ENCODE results near the gene SMIM35. TPM values are rescaled to one million over a fixed set of nuclear protein-coding genes. Genes with fewer than 3 reads are reported as not detected.

SMIM35 gene
- total and polyA plus RNA-seq, 2 of the 4 experiments (the other 2 are of a cell fraction) = not detected

GRCh38 chr11:118111019-118111743 is 24.4 kb upstream of the SMIM35 start:
- Histone ChIP-seq H2AK5ac (ENCODE audit: low read depth, low read length) (no peak overlapping the region), H4K8ac (ENCODE audit: low read depth in 2 of 2, low read length in 2 of 2) (no peak overlapping the region), H4K91ac (ENCODE audit: insufficient read depth, low read depth, low read length) (no peak overlapping the region), H3K18ac (ENCODE audit: low read depth, low read length) (no peak overlapping the region), H3K4me1 (ENCODE audit: control insufficient read depth, insufficient read depth, low read length) (no peaks in the 10 kb centered on the region), H3K4ac (ENCODE audit: low read depth, low read length) (no peak overlapping the region), H3K14ac (replicated peaks; ENCODE audit: low read depth, low read length) (no peak overlapping the region), H2BK120ac (ENCODE audit: low read depth, low read length) (no peak overlapping the region), H4K5ac (ENCODE audit: low read depth, low read length) (no peak overlapping the region), H3K27ac (ENCODE audit: insufficient read depth, low read length) (no peak overlapping the region), H2AFZ (replicated peaks; ENCODE audit: low read length, poor library complexity) (no peak overlapping the region), H3K79me1 (ENCODE audit: low read depth in 1 of 2, low read length in 2 of 2) (no peaks in the 10 kb centered on the region), H3K4me3 (ENCODE audit: insufficient read depth, low read depth, low read length) (no peak overlapping the region), H2AK9ac (replicated peaks; ENCODE audit: low read depth, low read length, poor library complexity) (no peak overlapping the region), H3K36me3 (ENCODE audit: control insufficient read depth, insufficient read depth, low read length) (no peaks in the 10 kb centered on the region), H3K27me3 (ENCODE audit: control insufficient read depth, insufficient read depth, low read length) (no peaks in the 10 kb centered on the region), H3K9me3 (ENCODE audit: control insufficient read depth, insufficient read depth, low read length) (no peaks in the 10 kb centered on the region), H3K23ac (ENCODE audit: low read depth, low read length) (no peak overlapping the region), H2BK15ac (ENCODE audit: low read depth, low read length) (no peak overlapping the region), H3K9ac (ENCODE audit: low read depth, low read length) (no peak overlapping the region), H3K9me1 (ENCODE audit: insufficient read depth, low read length) (no peaks in the 10 kb centered on the region), H3K4me2 (ENCODE audit: low read depth, low read length) (no peak overlapping the region), H2BK20ac (ENCODE audit: low read depth, low read length) (no peak overlapping the region), H2BK5ac (ENCODE audit: low read depth, low read length, poor library complexity, severe bottlenecking) (no peak overlapping the region), H4K20me1 (ENCODE audit: insufficient read depth, low read length) (no peaks in the 10 kb centered on the region), H3K56ac (ENCODE audit: extremely low read depth, insufficient read depth, low read length) (no peak overlapping the region)
- intact Hi-C loops (cut with micrococcal nuclease) = no loop called here
- dilution Hi-C loops (cut with HindIII; ENCODE audit: low sequenced_read_pairs, unreplicated experiment) = no loop called here
- CTCF ChIA-PET = no interaction called here
- POLR2A ChIA-PET (ENCODE audit: unreplicated experiment) = no interaction called here
- DNase-seq = no peak
- WGBS, 2 experiments (ENCODE audit: extremely low coverage in 2 of 2, insufficient read length in 1 of 2) = no CpG with 5 or more reads among the region's 8 CpGs
- no TSS peak for BruUV-seq (replicated peaks)
- in situ Hi-C loops (cut with MboI; ENCODE audit: low sequenced_read_pairs) = no loop called here
- TF ChIP-seq RCOR1 (IDR thresholded peaks at IDR 0.05; ENCODE audit: insufficient replicate concordance, low read length) (no peak), MAFK (IDR thresholded peaks at IDR 0.05; ENCODE audit: low read depth, low read length) (no peak), NFE2L2 (IDR thresholded peaks at IDR 0.05; ENCODE audit: low read depth, low read length) (no peak), RFX5 (IDR thresholded peaks at IDR 0.05; ENCODE audit: low read depth, low read length) (no peak), CEBPB (IDR thresholded peaks at IDR 0.05; ENCODE audit: low read depth, low read length) (no peak), SMC3 (IDR thresholded peaks at IDR 0.05; ENCODE audit: low read depth, low read length) (no peak), RAD21 (IDR thresholded peaks at IDR 0.05; ENCODE audit: low read length) (no peak), CHD1 (IDR thresholded peaks at IDR 0.05; ENCODE audit: low read depth, low read length) (no peak), BHLHE40 (IDR thresholded peaks at IDR 0.05; ENCODE audit: low read depth, low read length) (no peak), MXI1 (IDR thresholded peaks at IDR 0.05; ENCODE audit: borderline replicate concordance, low read depth, low read length) (no peak), MAZ (IDR thresholded peaks at IDR 0.05; ENCODE audit: borderline replicate concordance, low read depth, low read length) (no peak), CTCF (conservative IDR thresholded peaks at IDR 0.05; ENCODE audit: low read depth, low read length) (no peak), FOS (IDR thresholded peaks at IDR 0.05; ENCODE audit: low read depth, low read length) (no peak), POLR2A (IDR thresholded peaks at IDR 0.05; ENCODE audit: low read depth, low read length) (no peak), ELK1 (IDR thresholded peaks at IDR 0.05; ENCODE audit: borderline replicate concordance, low read depth, low read length) (no peak)
- TF ChIP-seq, protein P1, sequence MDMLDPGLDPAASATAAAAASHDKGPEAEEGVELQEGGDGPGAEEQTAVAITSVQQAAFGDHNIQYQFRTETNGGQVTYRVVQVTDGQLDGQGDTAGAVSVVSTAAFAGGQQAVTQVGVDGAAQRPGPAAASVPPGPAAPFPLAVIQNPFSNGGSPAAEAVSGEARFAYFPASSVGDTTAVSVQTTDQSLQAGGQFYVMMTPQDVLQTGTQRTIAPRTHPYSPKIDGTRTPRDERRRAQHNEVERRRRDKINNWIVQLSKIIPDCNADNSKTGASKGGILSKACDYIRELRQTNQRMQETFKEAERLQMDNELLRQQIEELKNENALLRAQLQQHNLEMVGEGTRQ (IDR thresholded peaks at IDR 0.05; ENCODE audit: low read depth, low read length) = no peak
- no peak for ATAC-seq (ENCODE audit: low read depth)
